ENCODE results near the gene GNB5. TPM values are rescaled to one million over a fixed set of nuclear protein-coding genes. Genes with fewer than 3 reads are reported as not detected.

GNB5 gene
- polyA plus RNA-seq, 12 donors, result 3.9 to 23.4 (median 7.3) TPM; not detected in 1

GRCh38 chr15:52208306-52208946 is 17.2 kb upstream of the GNB5 start:
- DNase-seq, result no peak

- no peak for DNase-seq
Observed at GRCh38 chr15:52207191-52207590, 16.0 kb upstream of the GNB5 start.

DNA sequence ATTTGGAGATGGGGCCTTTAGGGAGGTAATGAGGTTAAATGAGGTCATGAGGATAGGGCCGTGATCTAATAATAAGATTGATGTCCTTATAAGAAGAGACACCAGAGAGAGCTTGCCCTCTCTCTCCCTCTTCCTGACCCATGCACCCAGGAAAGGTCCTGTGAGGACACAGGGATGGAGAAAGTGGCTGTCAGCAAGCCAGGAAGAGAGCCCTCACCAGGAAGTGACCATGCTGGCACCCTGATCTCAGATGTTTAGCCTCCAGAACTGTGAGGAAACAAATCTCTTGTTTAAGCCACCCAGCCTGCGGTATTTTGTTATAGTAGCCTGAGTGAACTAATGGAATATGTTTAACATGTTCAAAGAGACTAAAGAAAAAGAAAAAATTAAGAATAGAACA is 15.3 kb upstream of the GNB5 start:
- no peak for DNase-seq

GRCh38 chr15:52204657-52205056 is 13.5 kb upstream of the GNB5 start:
- DNase-seq, result no peak

DNA sequence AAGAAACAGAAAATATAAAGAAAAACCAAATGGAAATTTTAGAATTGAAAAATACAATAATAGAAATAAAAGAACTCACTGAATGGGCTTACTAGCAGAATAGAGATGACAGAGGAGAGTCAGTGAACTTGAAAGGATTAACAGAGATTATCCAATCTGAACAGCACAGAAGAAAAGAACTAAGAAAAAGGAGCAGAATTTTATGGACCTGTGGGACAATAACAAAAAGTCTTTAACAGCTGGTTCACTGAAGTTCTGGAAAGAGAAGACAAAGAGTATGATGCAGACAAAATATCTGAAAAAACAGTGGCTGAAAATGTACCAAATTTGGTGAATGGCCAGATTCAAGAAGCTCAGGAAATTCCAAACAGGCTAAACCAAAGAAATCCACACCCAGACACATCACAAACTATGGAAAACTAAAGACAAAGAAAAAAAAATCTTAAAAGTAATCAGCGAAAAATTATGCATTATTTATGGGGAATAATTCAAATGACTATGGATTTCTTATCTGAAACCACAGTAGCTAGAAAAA is 9.7 kb upstream of the GNB5 start:
- no peak for DNase-seq

DNA sequence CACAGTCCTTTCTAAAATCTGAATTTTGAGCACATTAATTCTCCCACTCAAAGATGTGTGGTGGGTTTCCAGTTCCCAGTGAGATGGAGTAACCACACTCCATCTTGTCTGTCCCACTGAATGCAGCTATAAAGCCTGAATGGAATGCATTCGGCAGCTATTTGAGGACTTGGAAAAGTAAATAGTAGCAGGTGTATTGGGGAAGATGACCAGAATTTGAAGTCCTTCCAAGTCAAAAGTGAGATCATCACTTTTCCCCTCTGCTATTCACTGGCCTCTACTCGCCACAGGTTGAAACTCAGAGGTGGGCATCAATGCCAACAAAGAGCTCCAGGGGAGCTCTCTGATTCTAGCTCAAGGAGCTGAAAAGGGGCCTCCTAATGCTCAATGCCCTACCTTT is 8.1 kb upstream of the GNB5 start:
- no peak for DNase-seq

GRCh38 chr15:52196891-52197290 is 5.7 kb upstream of the GNB5 start:
- no peak for DNase-seq

- DNase-seq, result no peak
Observed at GRCh38 chr15:52193791-52194190, 2.6 kb upstream of the GNB5 start.

DNA sequence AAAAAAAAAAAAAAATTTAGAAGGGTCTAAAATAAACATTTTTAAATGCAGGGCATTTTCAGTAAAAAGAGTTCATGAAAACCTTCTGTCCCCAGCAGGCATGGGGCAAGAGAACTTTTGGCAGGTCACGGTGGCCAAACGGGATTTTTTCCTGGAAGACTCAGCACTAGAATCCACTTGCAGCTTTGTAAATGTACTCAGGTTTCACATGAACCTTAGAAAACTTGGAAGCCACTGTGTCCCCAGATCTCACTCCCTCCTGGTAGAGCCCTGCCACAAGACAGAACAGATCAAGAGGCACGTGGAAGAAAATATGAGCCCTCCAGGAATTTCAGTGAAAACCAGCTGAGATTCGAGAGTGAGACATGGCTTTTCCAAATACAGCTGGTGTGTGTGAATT is 2.1 kb upstream of the GNB5 start:
- no peak for DNase-seq

DNA sequence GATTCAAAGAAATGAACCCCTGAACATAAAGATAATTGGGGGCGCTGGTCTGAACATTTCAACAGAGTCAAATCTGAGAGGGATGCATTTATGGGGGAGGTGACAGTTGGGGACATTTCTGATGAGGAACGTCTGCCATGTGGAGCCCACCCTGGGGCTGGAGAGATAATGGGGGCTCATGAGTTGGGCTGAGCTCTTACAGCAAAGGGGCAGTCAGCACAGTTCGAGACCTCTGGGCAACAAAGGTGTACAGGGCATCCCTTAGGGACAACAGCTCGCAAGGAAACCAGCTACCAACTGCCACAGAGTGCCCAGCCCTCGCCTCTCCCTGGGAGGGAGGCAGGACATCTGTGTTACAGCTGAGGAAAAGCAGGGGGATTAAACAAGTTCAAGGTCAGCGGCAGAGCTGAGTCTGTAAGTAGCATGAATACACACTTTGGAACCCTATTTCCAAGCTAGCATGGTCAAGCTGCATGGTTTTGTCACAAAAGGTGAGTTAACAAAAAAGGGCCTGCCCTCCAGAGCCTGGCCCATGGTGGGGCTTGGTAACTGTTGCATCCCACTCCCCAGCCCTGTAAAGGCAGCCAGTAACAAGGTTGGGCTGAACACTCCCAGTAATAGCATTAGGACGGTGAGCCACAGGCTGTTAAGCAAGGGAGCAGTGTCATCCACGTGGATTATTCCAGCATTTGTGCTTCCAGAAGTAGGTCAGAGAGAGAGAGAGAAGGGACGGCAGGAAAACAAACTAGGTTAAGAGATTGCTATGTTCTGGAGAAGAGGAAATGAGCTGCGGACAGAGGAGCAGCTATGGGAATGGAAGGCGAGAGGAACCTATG is 4.3 kb downstream of the GNB5 start:
- DNase-seq, result no peak

GRCh38 chr15:52185151-52185561 is 6.0 kb downstream of the GNB5 start:
- DNase-seq, result no peak

DNA sequence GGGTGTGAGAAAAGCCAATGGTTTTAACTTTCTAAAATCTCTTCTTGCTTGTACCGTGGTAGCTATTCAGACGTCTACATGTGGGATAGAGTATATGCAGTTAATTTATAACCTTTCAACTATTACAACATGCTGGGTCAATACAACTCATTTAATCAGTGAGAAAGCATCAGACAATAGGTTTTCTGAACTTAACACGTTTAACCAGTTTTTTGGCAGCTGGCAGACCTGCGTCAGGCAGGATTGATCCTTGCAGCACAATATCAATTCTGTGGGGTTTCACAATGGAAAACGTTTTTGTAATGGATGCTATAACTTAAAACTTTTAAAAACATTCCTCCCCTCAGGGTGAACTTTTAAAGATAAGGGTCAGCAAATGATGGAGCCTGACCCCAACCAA is 6.5 kb downstream of the GNB5 start:
- DNase-seq, result no peak

- DNase-seq, result no peak
Observed at GRCh38 chr15:52183562-52184173, 7.5 kb downstream of the GNB5 start.

DNA sequence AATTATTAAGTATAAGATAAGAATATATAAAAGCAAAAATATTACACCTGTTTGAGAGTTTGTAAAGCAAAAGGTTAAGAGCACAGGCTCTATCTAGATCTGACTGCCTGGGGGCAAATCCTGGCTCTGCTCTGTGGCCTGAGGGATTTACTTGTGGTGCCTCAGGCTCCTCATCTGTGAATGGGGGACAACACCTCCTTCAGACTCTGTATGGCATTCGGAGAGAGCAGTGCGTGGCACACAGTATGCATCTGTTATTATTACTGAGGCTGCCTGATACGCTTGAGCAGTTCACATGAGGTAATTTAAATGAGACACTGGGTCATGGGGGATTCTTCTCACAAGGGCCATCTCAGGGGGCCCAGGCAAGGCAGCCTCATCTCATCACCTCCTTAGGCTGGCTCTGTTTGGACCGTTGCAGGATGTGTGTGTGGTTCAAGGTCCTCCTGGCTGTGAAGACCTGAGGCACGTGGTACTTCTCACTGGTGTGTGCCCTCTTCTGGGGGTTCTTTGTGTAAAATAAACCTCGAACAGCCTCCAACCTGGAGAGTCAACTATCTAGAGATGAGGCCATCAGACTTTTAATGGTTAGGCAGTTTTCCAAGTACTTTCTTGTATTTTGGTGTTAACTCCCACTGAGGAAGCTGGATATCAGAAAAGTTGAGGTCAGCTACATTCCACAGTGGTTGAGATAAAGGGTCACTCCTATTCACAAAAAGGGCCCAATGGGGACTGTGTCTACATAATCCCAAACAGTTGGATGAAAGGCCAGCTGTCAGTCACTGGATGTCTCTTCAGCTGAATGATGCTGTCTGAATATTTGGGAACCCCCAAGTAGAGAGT is 9.0 kb downstream of the GNB5 start:
- DNase-seq, result no peak

DNA sequence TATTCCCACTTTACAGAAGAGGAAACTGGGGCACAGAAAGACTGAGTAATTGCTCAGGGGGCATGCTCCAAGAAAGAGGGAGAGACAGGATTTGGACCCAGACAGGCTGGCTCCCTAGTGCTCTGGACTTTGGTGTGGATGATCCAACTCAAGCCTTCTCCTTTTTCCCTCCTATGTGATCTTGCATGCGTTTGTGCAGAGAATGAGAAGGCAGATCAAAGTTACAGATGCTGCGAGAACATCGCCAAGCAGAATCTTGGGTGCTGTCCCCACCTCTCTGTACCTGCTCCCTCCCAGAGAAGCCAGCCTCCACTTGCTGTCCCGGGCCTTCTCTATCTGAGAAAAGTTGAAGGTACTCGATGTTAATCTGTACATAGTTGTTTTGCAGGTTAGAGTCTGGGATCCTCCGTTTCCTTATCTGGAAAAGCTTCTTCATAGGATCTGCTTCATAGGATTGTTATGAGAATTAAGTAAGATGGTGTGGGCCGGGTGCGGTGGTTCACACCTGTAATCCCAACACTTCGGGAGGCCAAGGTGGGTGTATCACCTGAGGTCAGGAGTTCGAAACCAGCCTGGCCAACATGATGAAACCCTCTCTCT is 10.2 kb downstream of the GNB5 start:
- no peak for DNase-seq

DNA sequence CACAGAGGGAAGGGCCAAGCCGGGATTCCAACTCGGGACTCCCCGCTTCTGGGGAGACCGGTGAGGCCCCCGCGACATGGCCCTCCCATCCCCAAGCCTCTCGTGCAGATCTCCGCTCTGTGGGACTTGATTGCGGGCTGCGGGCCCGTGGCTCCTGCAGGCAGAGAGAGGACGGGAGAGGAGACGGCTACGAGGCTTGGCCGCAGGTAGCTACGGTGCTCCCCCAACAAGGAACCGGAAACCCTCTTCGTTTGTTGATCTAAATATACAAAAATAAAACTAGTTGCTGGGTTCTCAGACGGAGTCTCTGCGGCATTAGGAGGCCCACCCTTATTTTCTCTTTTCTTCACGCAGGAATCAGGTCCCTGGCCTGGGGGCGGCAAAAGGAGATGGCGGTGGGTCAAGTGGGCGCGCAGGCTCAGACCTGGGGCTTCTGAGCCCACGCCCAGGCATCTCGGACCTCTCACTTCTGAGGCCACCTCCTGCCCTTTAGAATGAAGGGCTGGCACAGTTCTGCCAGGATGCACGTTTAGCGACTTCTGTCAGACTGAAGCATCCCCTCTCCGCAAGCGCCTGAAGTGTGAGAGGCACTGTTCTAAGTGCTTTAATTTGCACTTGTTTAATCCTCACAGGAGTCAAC is 10.9 kb downstream of the GNB5 start:
- no peak for DNase-seq

DNA sequence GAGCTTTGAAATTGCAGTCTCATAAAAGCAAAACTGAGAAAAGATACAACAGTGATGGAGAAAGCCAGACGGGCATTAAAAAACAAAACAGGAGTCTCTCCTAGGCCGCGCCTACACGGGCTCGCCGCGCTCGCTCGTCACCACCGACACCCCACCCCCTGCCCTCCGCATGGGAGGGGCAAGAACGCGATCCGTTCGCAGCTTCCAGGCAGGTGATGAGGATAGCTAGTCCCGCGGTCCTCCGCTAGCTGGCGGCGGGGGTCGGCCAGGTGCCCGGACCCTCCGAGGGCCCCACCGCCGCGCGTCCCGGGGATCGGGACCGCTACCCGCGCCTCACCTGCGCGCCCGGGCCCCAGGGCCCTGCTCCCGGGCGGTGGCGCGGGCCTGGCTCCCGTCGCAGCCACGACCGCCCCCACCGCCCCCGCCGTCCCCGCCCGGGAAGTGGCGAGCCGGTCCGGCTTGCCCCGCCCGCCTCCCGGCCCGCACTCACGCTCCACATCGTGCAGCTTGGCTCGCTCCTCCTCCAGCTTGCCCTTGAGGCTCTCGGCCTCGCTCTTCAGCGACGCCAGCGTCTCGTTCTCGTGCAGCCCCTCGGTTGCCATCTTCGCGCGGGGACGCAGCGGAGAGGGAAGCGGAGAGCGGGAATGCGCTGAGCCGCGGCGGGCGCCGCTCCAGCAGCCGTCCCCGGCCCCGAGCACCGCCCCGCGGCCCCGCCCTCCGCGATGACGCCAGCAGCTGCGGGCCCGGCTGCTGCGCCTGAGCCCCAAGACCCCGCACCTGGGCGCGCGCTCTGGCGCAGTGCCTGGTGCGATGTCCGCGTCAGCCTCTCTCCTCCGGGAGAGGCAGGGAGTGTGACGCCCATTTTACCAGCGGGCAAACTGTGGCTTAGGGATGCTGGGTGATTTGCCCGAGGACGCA is 11.7 kb downstream of the GNB5 start:
- peak; percentile 82 for DNase-seq

- DNase-seq, result no peak
Observed at GRCh38 chr15:52178765-52179164, 12.4 kb downstream of the GNB5 start.

DNA sequence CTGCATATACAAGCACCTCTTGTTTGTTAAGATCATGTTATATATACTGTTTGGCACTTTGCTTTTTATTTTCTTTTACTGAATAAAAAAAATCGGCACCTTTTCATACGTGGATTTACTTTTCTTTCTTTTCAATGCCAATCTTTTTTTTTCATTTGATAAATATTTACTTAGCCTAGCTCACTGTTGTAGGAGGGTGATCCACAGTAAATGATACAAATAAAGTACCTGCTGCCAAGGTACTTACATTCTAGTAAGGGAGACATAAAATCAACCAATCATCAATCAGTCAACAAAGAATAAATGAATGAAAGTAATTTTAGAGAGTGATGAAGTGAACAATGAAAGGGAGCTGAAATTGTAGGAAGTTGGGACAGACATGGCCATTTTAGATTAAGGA is 18.3 kb downstream of the GNB5 start:
- DNase-seq, result no peak

- no peak for DNase-seq
Observed at GRCh38 chr15:52171807-52172206, 19.4 kb downstream of the GNB5 start.

Measured in muscle of arm (tissue), 12 donors.